GM19324 (cell line): ENCODE measurements around the gene CCNT2.
A peak's percentile ranks its signal among the peaks of the same experiment; 100 is the strongest.
"Not testable (repeated sequence)": the region's sequence is repeated elsewhere in the genome, so short reads cannot be mapped to it uniquely, and the experiment has no call there.

Experiments
- ATAC-seq: cut with Tn5 transposase; IDR thresholded peaks from one replicate; pipeline ENCODE4 v1.9.1; 2021; ENCODE audit warnings: mild to moderate bottlenecking, moderate library complexity; ENCODE audit not compliant: unreplicated experiment, low FRiP score

CCNT2 gene

DNA sequence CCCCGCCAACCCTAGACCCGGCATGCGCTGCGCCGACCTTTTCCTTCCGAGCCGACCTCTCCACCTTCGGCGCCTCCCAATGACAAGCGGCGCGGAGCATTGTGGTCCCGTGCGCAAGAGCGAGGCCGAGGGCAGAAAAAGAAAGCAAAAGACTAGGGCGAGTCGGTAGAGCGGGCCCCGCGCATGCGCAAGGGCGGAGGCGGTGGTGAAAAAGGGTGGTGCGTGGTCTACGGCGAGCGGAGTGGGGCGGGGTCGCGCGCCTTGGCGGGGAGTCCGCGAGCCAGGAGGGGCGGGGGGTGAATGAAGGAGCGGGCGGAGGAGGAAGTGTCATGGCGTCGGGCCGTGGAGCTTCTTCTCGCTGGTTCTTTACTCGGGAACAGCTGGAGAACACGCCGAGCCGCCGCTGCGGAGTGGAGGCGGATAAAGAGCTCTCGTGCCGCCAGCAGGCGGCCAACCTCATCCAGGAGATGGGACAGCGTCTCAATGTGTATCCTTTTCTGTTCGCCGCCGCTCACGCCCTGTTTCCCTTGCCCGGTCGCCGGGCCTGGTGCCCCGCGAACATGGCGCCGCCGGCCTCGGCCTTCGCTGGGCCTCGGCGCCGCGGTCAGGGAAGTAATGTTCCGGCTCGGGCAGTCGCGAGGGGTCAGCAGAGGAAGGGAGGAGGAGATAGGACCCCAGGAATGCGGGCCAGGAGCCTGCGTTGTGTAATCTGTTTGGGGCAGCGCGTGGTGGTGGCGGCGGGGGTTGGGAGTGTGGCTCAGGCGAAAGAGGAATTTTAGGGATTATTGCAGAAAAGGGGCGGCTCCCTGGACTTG, at the start of gene CCNT2:
CCNT2 (plus strand) TSS at position 297 of the 815 bp plus-strand sequence; CDS start at position 330, 33 bp downstream.
- ATAC-seq: peak; percentile 90

DNA sequence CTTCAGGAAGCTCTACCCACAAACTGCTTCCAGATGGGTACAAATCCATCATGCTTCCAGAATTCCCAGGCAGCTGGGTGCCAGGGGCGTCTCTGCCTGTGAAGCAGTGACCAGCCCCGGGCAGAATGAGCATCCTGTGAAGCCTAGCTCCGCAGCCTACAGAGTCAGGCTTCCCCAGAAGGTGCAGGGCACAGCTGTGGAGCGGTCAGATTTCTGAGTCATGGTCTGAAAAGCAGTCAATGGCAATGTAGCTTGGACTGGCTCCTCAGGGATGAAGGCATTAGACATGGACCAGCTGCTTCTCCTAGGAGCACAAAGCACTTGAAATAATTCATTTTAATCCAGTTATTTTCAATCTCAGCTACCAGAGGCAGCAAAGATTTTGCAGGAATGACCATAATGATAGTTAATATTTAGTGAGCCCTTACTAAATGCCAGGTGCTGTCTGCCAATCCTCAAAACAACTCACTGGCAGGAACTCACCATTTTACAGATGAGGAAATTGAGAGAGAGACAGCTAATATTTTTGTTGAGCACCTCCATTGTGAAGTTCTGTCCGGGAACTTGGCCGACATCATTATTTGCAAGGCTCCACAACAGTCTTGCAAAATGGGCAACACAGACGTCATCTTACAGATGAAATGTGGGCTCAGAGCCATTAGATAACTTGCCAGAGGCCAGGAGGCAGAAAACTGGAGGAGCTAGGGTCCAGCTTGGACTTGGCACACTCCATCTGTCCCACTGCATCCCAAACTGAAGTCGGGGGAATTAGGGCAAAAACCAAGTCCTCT, 48.5 kb upstream of the CCNT2 start:
- no peak for ATAC-seq

DNA sequence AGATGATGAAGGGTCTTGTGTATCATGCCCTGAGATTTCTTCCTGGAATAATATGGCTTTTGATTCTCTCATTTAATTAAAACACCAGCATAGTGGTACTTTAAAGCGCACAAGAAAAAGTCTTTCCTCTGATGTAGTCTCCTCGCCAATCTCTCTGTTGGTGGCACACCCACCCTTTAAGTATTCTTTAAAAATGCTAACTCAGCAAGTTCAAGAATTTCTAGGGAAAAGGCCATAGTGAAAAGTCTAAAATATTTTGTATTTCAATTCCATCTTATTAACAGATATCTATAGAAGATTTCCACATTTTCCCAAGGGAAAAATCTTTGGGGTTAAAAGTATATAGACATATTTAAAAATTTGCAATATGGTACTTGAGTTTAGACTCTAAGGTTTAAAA, 45.5 kb upstream of the CCNT2 start:
- ATAC-seq: no peak

DNA sequence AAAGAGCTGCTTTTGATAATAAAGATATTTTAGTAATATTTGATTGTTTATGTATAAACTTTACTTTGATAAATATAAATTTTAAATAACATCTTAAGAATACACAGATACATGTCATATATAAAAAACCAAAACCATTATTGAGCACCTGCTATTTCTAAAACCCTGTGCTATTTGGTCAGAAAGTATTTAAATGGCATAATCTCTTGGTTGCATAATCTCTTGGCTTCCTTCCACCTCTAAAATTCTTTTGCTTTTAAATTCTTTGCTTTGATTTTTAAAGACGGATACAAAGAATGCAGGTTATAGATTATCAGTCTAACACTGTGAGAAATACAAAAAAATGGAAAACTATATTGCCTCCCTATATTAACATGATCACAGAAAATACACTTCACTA, 43.3 kb upstream of the CCNT2 start:
- no peak for ATAC-seq

DNA sequence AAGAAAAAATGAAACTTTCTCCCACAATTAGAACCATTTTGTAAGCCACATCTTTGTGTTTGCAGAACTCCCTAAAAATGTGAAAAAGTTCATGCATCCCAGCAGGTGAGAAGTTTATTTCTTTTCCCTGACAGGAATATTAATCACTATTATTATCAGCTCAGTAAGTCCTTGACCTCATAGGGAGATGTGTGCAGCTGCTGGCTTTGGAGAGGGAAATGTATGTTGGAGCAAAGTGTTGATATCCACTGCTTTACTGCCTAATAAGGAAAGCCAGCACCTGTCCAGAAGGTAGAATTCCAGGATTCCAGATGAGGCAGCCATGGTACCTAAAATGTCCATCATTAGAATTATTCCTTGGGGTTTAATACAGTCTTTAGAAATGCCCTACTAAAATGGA, 35.8 kb upstream of the CCNT2 start:
- no peak for ATAC-seq

DNA sequence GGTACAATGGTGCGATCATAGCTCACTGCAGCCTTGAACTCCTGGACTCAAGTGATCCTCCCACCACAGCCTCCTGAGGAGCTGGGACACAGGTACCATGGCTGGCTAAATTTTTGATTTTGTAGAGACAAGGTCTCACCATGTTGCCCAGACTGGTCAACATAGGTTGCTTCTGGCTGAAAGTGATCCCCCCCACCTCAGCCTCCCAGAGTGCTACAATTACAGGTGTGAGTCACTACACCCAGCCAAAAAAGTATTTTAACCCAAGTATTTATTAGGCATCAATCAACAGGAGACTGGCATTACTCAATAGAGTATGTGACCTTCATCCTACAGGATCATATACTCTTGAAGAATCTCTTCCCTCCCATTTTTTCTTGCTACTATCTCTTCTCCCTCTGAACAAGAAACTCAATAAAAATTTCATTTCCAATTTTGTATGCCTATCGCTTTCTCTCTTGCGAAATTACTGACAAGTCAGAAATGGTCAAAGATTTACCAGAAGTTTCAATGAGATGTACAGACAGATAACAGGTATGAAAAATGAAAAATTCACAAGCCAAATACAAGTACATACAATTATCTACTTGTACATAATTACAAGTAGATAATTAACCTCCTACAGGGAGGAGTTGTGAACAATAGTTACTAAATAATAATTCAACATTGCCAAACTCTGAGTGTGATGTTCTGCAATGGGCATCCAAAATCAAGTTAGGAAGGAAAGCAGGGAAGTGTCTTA, 34.9 kb upstream of the CCNT2 start:
- ATAC-seq: no peak

DNA sequence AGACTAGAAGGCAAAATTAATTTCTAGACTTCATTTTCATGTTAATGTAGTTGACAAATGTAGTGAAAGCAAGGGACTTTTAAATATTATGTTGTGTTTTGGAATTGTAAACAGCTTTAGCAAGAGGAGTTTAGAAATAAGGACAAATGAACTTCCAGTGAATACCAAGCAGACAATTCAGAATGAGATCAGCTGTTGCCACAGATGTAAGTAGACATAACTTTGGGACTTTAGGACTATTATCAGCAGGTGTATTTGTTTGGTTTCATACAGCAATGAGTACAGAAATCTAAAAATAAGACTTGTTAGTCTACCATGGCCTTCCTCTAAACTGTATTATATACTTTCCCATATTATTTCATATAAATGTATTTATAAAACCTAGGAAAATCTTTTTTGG, 34.2 kb upstream of the CCNT2 start:
- no peak for ATAC-seq

DNA sequence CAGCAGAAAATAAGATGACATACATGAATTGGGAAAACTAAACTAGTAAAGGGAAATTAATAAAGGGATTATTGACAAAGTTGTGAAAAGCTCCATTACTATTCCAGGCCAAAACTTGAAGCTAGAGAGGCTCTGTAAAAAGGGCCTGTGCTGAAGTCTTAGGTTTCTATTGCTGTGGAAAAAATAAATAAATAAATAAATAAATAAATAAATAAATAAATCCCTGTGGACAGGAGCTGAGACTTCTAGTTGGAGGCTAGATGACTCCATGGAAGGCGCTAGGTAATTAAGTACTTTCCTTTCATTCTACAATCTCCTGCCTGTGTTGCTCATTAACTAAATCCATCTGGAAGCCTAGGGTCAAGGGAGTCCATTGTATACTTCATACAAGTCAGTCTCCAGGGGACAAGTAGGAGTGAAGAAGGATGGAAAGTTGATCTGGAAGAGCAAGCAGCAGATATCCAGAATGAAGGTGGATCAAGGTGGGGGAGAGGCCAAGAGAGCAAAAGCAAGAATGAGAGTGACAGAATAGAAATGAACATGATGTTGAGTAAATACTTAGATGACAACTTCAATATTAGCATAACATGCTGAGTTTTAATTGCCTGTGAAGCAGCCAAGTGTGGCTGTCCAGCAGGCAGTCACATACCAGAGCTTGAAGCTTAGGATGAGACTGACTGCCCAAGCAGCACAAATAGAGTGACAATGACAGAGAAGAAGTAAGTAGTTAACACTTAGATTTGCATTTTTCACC, 26.2 kb upstream of the CCNT2 start:
- ATAC-seq: no peak

DNA sequence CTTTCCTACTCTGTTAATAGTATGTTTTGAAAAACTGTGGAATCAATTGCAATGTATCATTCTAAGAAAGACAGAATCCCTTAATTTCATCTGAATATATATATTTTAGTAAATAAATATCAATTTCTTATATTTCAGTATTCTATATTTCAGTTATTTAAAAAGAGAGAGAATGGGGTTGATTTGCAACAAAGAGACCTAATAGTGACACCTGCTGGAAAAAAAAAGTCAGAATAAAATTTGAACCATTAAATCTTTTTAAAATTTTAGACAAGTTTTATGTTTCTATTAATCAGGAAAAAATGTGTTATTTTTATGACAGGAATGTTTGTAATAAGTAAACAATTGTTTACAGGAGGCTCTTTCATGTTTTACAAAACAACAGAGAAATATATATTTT, 20.7 kb upstream of the CCNT2 start:
- no peak for ATAC-seq

DNA sequence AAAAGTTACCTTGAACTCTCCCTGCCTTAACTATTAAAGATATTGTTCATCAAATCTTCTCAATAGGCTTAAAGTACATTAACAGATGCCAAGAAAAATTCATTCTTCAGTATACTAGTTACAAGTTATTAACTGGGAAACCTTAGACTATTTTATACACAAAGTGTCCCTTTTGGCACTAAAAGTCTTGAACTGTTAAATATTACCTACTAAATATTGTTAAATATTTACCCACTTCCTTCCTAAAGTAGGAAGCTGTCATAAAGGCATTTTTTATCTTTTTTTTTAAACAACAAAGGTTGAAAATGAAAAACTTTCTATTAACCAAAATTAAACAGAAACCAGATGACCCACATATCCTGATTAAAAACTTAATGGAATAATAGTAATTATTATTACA, 19.4 kb upstream of the CCNT2 start:
- no peak for ATAC-seq

DNA sequence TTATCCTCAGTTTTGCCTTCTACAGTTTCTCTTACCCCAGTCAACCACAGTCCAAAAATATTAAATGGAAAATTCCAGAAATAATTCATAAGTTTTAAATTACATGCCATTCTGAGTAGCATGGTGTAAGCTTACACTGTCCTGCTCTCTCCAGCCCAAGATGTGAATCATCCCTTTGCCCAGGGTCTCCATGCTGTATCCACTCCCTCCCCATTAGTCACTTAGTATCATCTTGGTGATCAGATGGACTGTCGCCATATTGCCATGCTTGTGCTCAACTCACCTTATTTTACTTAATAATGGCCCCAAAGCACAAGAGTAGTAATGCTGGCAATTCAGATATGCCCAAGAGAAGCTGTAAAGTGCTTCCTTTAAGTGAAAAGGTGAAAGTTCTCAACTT, 18.5 kb upstream of the CCNT2 start:
- ATAC-seq: no peak

DNA sequence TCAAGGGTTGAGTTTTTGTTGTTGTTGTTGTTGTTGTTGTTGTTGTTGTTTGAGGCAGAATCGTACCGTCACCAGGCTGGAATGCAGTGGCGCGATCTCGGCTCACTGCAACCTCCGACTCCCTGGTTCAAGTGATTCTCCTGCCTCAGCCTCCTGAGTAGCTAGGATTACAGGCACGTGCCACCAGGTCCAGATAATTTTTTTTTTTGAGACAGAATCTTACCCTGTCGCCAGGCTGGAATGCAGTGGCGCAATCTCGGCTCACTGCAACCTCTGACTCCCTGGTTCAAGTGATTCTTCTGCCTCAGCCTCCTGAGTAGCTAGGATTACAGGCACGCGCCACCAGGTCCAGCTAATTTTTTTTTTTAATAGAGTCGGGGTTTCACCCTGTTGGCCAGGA, 14.9 kb upstream of the CCNT2 start:
- ATAC-seq: not testable (repeated sequence)

DNA sequence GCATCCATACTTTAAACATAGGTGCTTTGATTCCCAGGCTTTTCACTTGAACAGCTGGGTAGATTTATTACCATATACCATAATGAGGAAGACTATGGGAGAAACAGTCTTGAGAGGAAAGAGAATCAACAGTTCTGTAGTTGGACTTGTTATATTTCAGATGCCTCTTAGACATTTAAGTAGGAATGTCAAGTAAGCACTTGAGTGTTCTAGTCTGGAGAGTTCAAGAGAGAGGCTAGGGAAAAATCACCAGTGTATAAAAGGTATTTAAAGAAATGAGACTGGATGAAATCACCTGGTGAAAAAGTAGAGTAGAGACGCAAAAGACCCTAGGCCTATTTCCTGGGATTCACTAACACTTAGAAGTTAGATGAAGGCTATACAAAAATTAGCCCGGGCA, 13.5 kb upstream of the CCNT2 start:
- ATAC-seq: no peak

DNA sequence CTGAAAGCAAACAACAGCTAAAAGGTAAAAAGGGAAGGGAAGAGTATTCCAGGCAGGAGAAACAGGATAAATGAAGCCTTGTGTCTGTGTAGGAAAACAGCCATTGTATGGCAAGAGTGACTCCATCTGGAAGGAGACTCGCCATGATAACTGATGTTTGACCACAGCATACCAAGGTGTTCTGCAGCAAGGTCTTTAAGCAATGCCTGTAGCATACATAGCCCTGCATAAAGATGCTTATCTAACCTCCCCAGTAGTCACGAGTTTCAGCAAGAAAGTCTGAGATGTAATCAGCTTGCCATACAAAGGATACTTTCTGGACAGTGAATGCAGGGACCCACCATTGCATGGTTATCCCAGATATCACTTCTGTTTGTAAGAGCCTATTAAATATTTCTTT, 11.9 kb upstream of the CCNT2 start:
- ATAC-seq: no peak

DNA sequence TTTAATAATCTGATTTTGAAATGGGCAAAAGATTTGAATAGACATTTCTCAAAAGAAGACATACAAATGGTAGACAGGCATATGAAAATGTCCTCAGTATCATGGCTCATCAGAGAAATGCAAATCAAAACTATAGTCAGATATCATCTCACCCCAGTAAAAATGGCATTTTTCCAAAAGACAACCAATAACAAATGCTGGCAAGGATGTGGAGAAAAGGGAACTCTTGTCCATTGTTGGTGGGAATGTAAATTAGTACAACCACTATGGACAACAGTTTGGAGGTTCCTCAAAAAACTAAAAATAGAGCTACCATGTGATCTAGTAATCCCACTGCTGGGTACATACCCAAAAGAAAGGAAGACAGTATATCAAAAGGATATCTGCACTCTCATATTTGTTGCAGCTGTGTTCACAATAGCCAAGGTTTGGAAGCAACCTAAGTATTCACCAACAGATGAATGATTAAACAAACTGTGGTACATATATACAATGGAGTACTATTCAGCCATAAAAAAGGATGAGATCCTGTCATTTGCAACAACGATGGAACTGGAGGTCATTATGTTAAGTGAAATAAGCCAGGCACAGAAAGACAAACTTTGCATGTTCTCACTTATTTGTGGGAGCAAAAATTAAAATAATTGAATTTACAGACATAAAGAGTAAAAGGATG, 11.0 kb upstream of the CCNT2 start:
- ATAC-seq: not testable (repeated sequence)

DNA sequence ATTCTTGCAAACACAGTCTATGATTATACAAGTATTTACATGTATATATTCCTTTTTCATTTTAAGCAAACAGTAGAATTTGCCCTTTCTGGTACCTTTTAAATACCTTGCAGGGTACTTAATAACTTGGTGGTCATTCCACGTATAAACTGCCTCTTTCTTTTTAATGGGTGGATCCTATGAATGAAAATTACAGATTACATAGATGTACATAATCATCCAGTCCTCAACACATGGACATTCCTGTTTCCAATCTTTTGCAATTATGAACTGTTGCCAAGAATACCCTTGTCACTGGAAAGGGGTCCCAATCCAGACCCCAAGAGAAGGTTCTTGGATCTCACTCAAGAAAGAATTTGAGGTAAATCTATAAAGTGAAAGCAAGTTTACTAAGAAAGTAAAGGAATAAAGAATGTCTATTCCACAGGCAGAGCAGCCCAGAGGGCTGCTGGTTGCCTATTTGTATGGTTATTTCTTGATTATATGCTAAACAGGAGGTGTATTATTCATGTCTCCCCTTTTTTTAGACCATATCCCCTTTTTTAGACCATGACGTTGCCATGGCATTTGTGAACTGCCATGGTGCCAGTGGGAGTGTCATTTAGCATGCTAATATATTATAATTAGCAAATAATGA, 7.7 kb upstream of the CCNT2 start:
- ATAC-seq: no peak

DNA sequence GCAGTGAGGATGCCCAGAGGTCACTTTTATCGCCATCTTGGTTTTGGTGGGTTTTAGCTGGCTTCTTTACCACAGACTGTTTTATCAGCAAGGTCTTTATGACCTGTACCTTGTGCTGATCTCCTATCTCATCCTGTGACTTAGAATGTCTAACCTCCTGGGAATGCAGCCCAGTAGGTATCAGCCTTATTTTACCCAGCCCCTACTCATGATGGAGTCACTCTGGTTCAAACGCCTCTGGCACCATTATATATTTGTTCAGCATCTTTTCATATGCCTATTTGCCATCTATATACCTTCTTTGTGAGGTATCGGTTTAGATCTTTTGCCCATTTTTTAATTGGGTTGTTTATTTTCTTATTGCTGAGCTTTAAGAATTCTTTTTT, 7.2 kb upstream of the CCNT2 start:
- no peak for ATAC-seq

DNA sequence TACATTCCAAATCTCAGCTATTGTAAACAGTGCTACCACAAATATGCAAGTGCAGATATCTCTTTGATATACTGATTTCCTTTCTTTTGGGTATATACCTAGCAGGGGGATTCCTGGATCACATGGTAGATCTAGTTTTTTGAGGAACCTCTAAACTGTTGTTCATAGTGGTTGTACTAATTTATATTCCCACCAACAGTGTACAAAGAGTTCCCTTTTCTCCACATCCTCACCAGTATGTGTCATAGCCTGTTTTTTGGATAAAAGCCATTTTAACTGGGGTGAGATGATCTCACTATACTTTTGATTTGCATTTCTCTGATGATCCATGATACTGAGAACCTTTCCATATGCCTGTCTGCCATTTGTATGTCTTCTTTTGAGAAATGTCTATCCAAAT, 6.3 kb upstream of the CCNT2 start:
- ATAC-seq: no peak

DNA sequence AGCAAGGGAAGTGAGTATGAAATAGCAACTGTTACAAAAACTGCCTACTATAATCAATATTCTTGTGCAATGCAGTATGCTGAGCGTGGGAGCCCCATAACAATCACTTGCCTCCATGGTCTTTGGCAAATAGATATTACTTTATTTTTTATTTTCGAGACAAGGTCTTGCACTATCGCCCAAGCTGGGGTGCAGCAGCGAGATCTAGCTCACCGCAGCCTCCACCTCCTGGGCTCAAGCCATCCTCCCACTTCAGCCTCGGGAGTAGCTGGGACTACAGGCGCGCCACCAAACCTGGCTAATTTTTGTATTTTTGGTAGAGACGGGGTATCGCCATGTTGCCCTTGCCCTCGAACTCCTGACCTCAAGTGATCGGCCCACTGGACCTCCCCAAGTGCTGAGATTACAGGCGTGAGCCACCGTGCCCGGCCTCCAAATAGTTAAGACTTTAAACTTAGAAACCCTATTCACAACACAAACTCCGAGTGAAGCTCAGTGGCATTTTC, 1.2 kb upstream of the CCNT2 start:
- no peak for ATAC-seq
